ENCODE data around the gene ACP3. TPM values are rescaled to one million over a fixed set of nuclear protein-coding genes. Genes with fewer than 3 reads are reported as not detected.

ACP3 gene
- total and polyA plus RNA-seq, 2 donors (not counting 1 experiment from before 2014, with no cell fraction given), result 3.5 to 25.3 TPM

- H4K20me1 ChIP-seq (ENCODE audit: control insufficient read depth, extremely low read depth, insufficient read depth, low read length), result no peaks in the 10 kb centered on the region
- H3K27ac ChIP-seq (ENCODE audit: insufficient read depth, low read length), result no peak overlapping the region
- no peaks in the 10 kb centered on the region for H3K9me3 ChIP-seq (ENCODE audit: control insufficient read depth, insufficient read depth, low read depth, low read length)
- peaks cover 5% of the 10 kb centered on the region for H3K4me1 ChIP-seq (ENCODE audit: control insufficient read depth, extremely low read depth, insufficient read depth, low read length)
- no peaks in the 10 kb centered on the region for H3K79me2 ChIP-seq (ENCODE audit: control insufficient read depth, insufficient read depth, low read length)
- no peak overlapping the region for H2AFZ ChIP-seq (ENCODE audit: low read length)
- H3K9ac ChIP-seq (ENCODE audit: insufficient read depth, low read length), result no peak overlapping the region
- TF ChIP-seq EZH2 (IDR thresholded peaks at IDR 0.05; ENCODE audit: low read length, missing control alignments) (no peak), CTCF (conservative IDR thresholded peaks at IDR 0.05 in 1 of 2, IDR thresholded peaks at IDR 0.05 in 1 of 2; ENCODE audit: low read depth in 1 of 2, low read length in 2 of 2) (no peak)
- H3K4me3 ChIP-seq (replicated peaks in 1 of 4; ENCODE audit: control extremely low read depth in 1 of 4, insufficient read depth in 1 of 4, low read depth in 3 of 4, low read length in 4 of 4), result no peak overlapping the region
- H3K36me3 ChIP-seq (ENCODE audit: control insufficient read depth, insufficient read depth, low read length), result no peaks in the 10 kb centered on the region
- H3K27me3 ChIP-seq (ENCODE audit: control insufficient read depth, insufficient read depth, low read length), result no peaks in the 10 kb centered on the region
- peak; percentile 9 to 50 for DNase-seq (ENCODE audit: low read depth in 2 of 2)
- H3K4me2 ChIP-seq (ENCODE audit: extremely low read depth, insufficient read depth, low read length), result no peak overlapping the region
These were observed 31.6 kb upstream of the ACP3 start for GRCh38 chr3:132285620-132285945.

- no peak overlapping the region for H3K9ac ChIP-seq (ENCODE audit: insufficient read depth, low read length)
- H3K36me3 ChIP-seq (ENCODE audit: control insufficient read depth, insufficient read depth, low read length), result no peaks in the 10 kb centered on the region
- TF ChIP-seq CTCF (conservative IDR thresholded peaks at IDR 0.05 in 1 of 2, IDR thresholded peaks at IDR 0.05 in 1 of 2; ENCODE audit: low read depth in 1 of 2, low read length in 2 of 2) (no peak), EZH2 (IDR thresholded peaks at IDR 0.05; ENCODE audit: low read length, missing control alignments) (no peak)
- no peaks in the 10 kb centered on the region for H3K27me3 ChIP-seq (ENCODE audit: control insufficient read depth, insufficient read depth, low read length)
- DNase-seq (ENCODE audit: low read depth in 2 of 2), result no peak
- H3K4me2 ChIP-seq (ENCODE audit: extremely low read depth, insufficient read depth, low read length), result no peak overlapping the region
- H3K4me3 ChIP-seq (replicated peaks in 1 of 4; ENCODE audit: control extremely low read depth in 1 of 4, insufficient read depth in 1 of 4, low read depth in 3 of 4, low read length in 4 of 4), result no peak overlapping the region
- H3K9me3 ChIP-seq (ENCODE audit: control insufficient read depth, insufficient read depth, low read depth, low read length), result no peaks in the 10 kb centered on the region
- H2AFZ ChIP-seq (ENCODE audit: low read length), result no peak overlapping the region
- no peak overlapping the region for H3K27ac ChIP-seq (ENCODE audit: insufficient read depth, low read length)
- peaks cover 5% of the 10 kb centered on the region for H3K4me1 ChIP-seq (ENCODE audit: control insufficient read depth, extremely low read depth, insufficient read depth, low read length)
- H3K79me2 ChIP-seq (ENCODE audit: control insufficient read depth, insufficient read depth, low read length), result no peaks in the 10 kb centered on the region
- no peaks in the 10 kb centered on the region for H4K20me1 ChIP-seq (ENCODE audit: control insufficient read depth, extremely low read depth, insufficient read depth, low read length)
These were observed 31.2 kb upstream of the ACP3 start for GRCh38 chr3:132286035-132286434.

GRCh38 chr3:132288357-132288756 is 28.9 kb upstream of the ACP3 start:
- Histone ChIP-seq H3K27me3 (ENCODE audit: control insufficient read depth, insufficient read depth, low read length) (no peaks in the 10 kb centered on the region), H3K79me2 (ENCODE audit: control insufficient read depth, insufficient read depth, low read length) (no peaks in the 10 kb centered on the region)
- peak; percentile 10 to 37 for DNase-seq (ENCODE audit: low read depth in 2 of 2)

More at GRCh38 chr3:132288357-132288756, 28.9 kb upstream of the ACP3 start:
- H3K4me3 ChIP-seq (replicated peaks in 1 of 4; ENCODE audit: control extremely low read depth in 1 of 4, insufficient read depth in 1 of 4, low read depth in 3 of 4, low read length in 4 of 4), result no peak overlapping the region
- no peaks in the 10 kb centered on the region for H3K36me3 ChIP-seq (ENCODE audit: control insufficient read depth, insufficient read depth, low read length)
- H3K4me2 ChIP-seq (ENCODE audit: extremely low read depth, insufficient read depth, low read length), result no peak overlapping the region
- no peaks in the 10 kb centered on the region for H3K9me3 ChIP-seq (ENCODE audit: control insufficient read depth, insufficient read depth, low read depth, low read length)
- H3K9ac ChIP-seq (ENCODE audit: insufficient read depth, low read length), result no peak overlapping the region
- H4K20me1 ChIP-seq (ENCODE audit: control insufficient read depth, extremely low read depth, insufficient read depth, low read length), result no peaks in the 10 kb centered on the region
- H3K4me1 ChIP-seq (ENCODE audit: control insufficient read depth, extremely low read depth, insufficient read depth, low read length), result peaks cover 5% of the 10 kb centered on the region
- TF ChIP-seq CTCF (conservative IDR thresholded peaks at IDR 0.05 in 1 of 2, IDR thresholded peaks at IDR 0.05 in 1 of 2; ENCODE audit: low read depth in 1 of 2, low read length in 2 of 2) (no peak), EZH2 (IDR thresholded peaks at IDR 0.05; ENCODE audit: low read length, missing control alignments) (no peak)
- H2AFZ ChIP-seq (ENCODE audit: low read length), result no peak overlapping the region
- no peak overlapping the region for H3K27ac ChIP-seq (ENCODE audit: insufficient read depth, low read length)

All from fibroblast of lung (primary cell).